Caki2 (cell line): ENCODE measurements around the gene OSBPL5. TPM values are rescaled to one million over a fixed set of nuclear protein-coding genes. Genes with fewer than 3 reads are reported as not detected.
"Not testable (repeated sequence)": the region's sequence is repeated elsewhere in the genome, so short reads cannot be mapped to it uniquely, and the experiment has no call there.

Experiments
- DNase-seq: peaks from one replicate; pipeline ENCODE4 v3.0.0-alpha.2; 2015; ENCODE audit warnings: low read depth
- in situ Hi-C: cut with HindIII; loops from 2 replicates; pipeline ENCODE4 v1.10.0; 2016; ENCODE audit warnings: low sequenced_read_pairs, low pct_unique_long_range_greater_than_20kb, mixed read lengths
- total RNA-seq: library from RNA; depleted of rRNA; stranded (reverse); fragments of >200 nt; shearing (Covaris generic); gene quantifications from 2 replicates; pipeline ENCODE4 v1.2.3, GENCODE V29; 2014; ENCODE audit warnings: low replicate concordance

The OSBPL5 gene
- total RNA-seq, 1 experiment from 2014 or later, result 11.2 TPM

DNA sequence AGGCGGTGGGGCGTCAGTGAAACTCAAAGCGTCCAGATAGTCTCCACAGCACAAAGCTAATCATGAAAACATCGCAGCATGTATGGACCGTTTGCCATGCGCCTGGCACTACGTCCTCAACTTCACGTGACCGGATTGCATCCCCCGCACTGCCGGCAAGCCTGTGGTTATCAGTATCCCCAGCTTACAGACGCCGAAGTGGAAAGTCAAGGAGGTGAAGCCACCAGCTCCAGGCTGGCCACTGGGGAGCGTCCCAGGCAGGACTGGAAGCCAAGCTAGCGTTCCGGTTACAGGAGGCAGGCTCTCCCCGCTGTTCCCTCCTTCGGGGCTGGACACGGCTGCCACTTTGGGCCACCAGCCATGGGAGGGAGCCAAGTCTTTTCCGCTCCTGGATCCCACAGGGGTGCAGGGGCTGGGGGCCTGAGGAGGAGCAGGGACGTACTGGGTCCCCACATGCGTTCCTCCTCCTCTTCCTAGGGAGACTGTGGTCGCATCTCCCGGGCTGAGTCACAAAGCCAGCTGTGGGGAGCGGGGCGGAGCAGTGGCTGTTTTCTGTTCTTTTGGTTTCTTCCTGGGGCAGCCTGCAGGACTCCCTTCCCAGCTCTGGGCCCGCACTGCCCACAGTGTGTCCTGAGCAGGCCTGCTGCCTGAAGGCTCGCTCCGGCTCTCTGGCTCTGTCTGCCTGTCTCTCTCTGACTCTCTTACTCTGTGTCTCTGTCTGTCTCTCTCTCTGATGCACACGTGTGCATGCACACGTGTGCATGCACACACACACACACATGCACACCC is 4.3 kb upstream of the OSBPL5 start:
- no peak for DNase-seq

DNA sequence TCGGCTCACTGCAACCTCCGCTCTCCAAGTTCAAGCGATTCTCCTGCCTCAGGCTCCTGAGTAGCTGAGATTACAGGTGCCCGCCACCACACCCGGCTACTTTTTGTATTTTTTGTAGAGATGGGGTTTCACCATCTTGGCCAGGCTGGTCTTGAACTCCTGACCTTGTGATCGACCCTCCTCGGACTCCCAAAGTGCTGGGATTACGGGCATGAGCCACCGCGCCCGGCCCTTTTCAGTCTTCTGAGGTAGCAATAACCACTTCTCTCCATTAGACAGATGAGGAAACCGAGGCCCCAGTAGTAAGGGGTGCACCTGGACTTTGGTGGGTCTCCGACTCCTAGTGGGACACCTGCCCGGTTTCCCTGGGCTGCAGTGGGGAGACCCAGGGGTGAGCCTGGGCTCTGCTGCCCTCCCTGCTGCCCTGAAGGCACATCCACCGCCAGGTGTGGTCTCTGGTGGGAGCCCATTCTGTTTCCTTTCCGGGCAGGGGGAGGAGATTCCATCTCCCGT is 3.7 kb upstream of the OSBPL5 start:
- in situ Hi-C loops, DNase-seq: not testable (repeated sequence)

More for the DNA sequence above, 4.3 kb upstream of the OSBPL5 start:
- in situ Hi-C loops, result no loop called here

DNA sequence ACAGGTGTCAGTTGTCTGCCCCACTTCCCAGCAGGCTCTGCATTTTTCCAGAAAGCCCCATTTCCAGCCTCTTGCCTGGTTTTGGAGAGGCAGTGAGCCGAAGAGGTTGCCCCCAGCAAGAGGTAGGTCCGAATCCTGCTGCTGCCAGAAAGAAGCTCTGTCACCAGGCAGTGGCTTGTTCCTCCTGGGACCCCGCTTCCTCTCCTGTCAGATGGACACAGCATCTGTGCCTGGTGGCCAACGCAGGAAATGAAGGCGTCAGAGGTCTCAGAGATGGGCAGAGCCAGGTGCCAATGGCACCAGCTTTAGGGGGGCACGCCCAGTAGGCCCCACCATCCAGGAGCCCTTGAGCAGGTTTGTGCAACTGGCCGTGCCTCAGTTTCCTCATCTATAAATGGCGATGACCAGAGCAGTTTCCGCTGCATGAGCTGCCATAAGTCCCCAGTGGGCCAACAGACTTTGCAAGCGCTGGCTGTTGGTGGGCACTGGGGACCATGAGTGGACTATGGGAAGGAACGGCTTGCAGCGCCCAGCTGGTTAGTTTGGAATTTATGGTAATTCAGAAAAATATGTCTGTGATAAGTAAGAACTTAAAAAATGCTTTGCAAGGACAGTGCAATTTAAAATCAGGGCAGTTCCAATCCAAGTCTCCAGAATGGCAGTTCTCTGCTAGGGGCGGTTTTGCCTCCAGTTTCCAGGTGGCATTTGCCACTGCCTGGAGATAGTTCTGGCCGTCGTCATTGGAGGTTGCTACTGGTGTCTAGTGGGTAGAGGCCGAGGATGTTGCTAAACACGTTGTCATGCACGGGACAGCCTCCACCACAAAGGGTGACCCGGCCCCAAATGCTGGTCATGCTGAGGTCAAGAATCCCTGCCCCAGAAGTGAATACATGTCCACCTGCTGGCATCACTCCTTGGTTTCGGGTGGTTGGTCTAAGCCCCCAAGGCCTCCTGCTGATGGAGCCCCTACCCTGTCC is 2.3 kb upstream of the OSBPL5 start:
- in situ Hi-C loops, result no loop called here
- no peak for DNase-seq

DNA sequence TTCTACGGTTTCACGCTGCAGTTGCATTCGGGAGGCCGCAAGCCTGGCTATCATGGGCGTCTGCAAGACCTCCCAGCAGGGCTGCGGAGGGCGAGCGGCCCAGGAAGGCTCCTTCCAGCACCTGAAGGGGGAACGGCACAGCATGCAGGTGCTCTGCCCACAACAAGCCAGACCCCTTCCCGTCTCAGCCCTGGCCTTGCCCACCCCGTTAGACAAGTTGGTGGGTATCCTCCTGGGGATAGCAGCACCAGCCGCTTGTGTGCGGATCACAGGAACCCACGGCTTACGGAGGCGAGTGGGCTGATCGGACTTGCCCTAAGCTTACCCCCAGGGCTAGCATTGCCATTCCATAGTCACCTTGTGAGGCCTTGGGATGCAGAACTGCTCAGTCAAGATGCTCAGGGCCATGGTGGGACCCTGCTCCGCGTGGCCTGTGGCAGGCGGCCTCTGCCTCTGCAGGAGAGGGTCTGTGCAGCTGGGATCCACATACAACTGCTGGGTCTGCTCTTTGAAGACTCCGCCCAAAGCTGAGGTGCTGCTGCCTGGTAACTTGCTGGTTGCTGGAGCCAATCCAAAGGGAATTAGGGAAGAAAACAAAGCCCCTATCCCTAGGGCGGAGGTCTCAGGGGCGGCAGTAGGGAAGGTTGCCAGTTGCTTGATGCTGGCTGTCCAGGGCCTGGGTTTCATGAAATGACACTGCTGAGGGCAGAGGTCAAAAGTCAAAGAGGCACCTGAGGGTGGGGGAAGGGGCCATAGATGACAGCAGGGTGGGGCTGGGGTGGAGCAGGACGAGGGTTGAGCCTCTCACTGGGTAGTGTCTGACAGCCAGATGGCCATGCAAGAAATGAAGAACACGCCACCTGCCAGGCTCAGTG is 1.4 kb upstream of the OSBPL5 start:
- DNase-seq, result no peak

DNA sequence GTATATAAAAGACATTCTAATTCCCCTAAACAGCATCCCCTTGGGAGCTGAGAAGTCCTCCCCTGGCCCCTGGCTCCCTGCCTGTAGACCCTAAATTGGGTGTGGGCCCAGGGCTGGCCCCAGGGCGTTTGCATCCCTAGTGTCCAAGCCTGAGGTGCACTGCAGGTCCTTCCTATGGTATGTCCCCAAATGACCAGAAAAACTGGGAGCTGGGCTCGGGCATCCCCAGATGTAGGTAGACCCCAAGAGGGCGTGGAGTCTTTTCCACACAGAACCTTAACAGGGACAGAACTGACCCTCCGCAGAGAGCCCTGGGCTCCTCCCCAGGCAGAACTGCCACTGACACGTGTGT is 782 bp upstream of the OSBPL5 start:
- DNase-seq, result no peak
- in situ Hi-C loops, result no loop called here

More for the DNA sequence above, 1.4 kb upstream of the OSBPL5 start:
- in situ Hi-C loops, result no loop called here

DNA sequence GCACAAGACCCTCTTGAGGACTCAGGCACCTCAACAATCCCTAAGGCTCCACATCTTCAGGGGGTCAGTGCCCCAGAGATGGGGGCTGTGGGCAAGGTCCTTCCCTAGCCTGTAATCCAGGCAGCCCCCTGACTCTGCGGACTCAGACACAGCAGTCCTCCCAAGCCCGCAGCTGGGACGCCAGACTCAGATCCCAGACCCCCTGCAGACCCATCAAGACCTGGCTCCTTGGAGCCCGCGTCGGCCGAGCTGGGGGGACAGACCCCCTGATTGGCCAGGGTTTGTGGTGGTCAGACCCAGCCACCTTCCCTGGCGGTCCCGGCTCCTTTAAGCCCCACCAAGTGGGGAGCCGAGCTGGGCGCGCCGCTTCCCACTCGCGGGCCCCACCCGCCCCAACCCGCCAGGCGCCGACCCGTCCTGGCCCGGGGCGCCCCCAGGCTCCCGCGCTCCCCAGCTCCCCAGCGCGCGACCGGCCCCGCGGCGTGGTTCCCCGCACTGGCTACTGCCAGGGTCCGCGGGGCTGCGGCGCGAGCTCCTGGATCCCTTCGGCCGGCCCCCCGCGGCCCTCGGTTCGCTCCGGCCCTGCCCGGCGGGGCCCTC is 458 bp downstream of the OSBPL5 start:
- in situ Hi-C loops, result no loop called here
- DNase-seq, result no peak

DNA sequence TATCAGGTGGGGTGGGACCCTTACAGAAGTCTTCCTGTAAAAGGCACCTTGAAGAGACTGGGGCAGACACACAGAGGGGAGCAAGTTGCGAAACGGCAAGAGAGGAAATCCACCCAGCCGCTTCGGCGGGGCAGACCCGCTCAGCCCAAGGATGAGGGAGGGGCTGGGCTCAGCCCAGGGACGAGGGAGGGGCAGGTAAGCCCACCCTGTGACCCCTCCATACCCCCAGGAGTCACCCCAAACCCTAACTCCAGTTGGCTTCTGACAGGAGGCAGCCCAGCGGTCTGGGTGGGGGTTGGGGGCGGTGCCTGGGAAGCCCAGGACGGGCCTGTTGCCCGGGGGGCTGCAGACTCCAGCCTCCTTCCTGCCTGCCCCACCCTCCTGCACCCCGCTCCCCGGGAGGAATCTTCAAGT is 965 bp downstream of the OSBPL5 start:
- no peak for DNase-seq
- in situ Hi-C loops, result no loop called here

DNA sequence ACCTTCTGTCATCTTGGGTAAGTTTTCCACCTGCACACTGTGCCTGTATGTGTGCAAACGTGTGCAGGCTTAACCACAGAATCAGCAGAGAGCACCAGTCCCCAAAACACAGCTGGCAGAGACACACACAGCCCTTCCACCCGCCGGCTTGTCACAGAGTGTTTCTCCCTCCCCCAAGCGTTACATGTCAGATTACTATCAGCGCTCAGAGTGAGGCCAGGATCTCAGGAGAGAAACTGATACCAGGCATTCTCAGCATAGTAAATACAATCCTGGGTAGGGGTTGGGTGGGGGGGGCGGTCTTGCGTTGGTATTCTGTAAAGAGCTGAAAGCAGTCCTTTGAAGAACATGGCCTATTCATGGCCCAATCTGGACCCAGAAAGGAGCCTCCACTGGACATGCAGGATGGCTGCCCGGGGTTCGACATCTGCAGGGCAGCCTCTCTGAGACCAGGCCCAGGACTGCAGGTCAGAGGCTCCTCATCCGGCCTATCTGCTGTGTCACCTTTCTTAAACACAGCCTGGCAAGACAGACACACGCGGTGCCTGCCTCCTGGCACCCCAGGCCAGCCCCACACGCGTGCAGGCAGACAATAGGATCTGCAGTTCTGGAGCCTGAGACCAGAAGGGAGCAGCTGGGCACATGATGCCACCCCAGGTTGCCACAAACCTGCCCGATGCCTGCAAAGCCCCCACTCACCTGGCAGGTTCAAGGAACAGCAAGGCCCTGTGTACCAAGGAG is 1.7 kb downstream of the OSBPL5 start:
- in situ Hi-C loops, result no loop called here
- no peak for DNase-seq

DNA sequence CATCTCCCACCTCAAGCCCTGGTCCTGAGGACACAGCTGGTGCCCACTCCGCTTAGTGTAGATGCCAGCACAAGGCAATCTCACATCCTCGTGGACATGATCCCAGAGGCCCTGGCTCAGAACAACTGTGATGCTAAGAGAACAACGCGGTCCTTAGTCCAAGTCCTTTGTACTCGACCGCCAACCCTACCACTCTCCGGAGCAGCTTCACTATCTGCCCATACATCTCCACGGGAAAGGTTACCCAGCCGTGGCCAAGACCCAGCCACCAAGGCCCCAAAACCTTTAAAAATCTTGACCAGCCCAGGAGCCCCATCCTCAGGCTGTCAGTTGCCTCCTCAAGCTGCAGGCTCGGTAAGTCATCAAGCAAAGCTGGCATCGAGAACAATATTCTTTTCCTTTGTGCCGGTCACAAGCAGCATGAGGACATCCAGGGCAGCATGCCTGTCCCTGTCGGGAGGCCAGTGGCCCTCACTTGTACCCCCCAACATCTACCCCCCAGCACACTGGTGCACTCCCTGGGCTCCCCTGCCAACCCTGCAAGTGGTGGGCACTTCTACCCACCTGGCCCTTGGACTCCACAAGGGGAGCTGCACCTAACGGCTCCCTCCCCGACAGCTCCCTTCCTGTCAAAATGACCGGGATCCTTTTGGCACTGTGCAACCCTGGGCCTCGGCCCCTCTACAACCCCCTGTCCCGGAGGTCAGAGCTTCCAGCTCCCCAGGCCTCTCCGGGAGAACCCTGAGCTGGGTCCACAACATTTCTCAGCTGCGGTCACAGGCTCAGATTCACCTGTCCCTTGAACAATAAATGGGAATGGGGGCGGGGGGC is 2.5 kb downstream of the OSBPL5 start:
- no peak for DNase-seq
- in situ Hi-C loops, result no loop called here

DNA sequence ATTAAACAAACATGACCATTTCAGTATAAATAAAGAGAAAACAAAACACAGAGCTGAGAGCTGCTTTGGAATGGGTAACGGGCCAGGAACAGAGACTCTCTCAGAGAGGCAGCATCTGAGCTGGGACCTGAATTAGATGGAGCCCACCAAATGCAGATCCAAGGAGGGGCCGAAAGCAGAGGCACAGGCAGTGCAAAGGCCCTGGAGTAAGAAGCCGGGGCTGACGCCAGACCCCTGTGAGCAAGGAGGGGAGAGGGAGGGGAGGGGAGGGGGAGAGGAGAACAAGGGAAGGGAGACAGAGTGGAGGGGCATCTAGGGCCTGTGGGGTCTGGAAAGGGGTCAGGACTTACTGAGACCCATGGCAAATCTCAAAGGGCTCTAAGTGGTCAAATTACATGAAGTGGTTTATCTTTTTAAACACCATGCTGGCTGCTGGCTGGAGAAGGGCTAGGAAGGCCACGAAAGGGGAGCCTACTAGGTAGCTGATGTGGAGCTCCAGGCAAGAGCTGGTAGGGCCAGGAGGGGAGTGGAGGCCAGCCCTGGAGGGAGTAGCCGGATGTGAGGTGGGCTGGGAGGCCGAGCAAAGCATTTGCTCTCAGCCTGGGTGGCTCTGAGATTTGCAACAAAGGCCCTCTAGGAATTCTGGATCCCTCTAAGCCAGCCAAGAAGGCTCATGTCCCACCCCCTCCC is 3.2 kb downstream of the OSBPL5 start:
- in situ Hi-C loops, result no loop called here

DNA sequence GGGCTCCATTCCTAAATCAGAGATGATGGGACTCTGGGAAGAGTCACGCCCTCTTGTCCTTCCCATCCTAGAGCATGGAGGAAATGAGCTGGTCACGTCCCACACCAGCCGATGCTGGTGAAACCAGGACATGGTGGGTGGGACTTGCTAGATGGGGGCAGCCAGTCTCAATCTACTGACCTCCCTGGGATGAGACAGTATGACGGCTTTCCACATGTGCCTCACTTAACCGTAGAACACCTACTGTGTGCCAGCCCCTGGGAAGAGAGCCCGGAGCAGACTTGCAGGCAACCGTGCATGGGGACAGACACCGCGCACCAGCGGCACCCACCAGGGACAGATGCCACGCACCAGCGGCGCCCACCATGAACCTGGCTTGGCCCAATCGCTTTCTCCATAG is 3.8 kb downstream of the OSBPL5 start:
- in situ Hi-C loops, result no loop called here
- DNase-seq, result no peak

More for the DNA sequence above, 3.2 kb downstream of the OSBPL5 start:
- DNase-seq, result no peak

DNA sequence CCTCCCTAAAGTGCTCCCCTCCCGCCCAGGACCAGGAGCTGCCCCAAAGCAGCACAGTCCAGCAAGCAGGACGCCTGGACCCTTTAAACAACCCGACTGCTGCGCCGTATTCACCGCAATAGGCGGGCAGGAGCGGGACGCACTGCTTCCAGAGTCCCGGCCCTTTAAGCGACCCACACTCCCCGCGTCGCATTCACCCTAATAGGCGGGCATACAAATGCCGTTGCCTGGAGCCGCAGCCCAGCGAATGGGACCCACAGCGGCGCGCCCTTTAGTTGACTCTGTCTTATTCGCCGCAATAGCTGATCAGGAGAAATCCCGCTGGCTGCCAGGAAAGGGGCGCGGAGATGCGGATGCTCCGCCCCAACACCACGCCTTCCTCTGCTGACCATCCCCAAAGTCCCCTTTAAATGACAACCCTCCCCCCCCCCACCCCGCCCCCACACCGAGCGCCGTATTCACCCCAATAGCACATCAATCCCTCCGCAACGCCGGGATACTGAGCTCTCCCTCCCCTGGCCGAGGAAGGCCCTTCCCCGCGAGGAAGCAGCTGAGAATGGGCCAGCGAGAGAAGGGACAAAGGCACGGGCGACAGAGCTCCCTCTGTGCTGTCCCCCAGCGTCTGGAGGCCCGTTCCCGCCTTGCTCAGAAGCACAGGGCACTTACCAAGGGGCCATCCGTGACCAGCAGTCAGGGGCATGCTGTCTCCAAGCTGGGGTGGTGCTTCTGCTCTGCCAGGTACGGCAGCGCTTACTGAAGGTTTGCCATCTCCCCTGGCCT is 4.7 kb downstream of the OSBPL5 start:
- no peak for DNase-seq
- in situ Hi-C loops, result no loop called here

DNA sequence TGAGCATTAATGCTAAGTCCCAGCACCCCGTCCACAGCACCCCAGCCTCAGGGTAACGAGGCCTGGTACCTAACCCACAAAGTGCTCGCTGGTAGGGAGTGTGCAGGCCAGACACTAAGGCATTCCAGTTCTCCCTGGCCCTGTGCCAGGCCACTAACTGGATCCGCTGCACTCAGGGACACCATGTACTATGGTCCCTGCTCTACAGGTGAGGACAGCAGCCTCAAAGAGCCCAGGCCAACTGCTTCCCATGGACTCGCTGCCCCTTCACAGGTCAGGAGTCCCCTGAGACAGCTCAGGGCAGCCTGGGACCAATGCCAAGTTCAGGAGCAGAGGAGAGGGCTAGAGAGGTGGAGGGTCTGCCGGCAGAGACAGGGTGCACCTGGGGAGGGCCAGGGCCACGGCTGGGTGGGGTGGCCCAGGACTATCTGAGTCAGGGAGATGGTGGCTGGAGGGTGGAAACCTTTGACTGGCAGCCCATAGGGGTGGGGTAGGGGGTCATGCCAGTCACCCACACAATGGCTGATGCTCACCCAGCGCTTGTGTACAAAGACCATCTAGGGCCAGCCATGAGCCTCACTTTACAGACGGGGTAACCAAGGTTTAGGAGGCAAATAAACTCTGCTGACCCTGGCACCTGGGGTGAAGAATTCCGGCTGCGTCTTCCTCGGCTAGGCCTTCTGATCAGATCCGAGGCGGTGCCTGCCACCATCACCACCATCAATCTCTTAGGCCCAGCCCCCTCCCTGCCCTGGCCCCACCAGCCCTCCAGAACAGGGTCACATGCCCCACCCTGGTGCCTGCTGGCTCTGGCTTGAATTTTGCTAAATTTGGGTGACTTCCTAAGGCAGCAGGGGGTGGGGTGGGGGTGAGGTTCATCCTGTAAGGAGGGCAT is 5.6 kb downstream of the OSBPL5 start:
- DNase-seq, result no peak
- in situ Hi-C loops, result no loop called here

DNA sequence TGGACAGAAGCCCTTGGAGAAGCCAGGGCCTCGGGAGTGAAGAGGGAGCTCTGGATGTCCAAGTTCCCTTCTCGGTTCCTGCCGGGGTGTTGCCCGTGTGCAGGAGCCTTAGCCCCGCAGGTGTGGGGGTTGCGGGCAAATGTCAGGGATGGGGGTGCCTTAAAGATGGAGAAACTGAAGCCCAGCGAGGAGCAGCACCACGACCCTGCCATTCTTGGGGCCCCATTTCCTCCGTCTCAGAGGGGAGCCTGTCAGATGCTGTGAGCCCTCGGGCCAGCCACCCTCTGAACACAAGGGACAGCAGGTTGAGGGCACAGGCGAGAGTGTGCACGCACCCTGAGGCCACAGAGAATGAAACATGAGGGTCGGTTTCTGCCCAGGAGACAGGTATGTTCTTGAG is 6.3 kb downstream of the OSBPL5 start:
- DNase-seq, result no peak
- in situ Hi-C loops, result no loop called here
